Stimulated activated CD4-positive, alpha-beta T cell treated with anti-CD3 and anti-CD28 coated beads, Interleukin-2, amount 100 ng/mL, for 48 hours (primary cell): ENCODE data around the gene REG3G.
"Not testable (repeated sequence)": the region's sequence is repeated elsewhere in the genome, so short reads cannot be mapped to it uniquely, and the experiment has no call there.

ENCODE experiments used
- DNase-seq, 2 donors: peaks; one replicate each; pipeline ENCODE4 v3.0.0-alpha.2; 2020

REG3G gene

DNA sequence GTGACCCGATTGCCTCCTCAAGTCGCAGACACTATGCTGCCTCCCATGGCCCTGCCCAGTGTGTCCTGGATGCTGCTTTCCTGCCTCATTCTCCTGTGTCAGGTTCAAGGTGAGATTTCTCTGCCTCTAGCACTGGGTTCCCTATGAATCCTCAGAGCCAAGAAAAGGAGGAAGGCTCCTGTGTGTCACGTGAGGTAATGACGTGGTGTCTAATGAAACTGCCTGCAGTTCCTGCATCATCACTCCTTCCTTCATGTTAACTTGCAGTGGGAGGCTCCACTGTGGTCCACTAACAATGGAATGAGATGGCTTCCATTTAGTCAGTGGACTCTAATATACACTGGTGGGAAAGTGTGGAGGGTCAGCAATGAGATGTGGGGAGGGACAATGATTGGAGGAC, 559 bp downstream of the REG3G start:
- no peak for DNase-seq

DNA sequence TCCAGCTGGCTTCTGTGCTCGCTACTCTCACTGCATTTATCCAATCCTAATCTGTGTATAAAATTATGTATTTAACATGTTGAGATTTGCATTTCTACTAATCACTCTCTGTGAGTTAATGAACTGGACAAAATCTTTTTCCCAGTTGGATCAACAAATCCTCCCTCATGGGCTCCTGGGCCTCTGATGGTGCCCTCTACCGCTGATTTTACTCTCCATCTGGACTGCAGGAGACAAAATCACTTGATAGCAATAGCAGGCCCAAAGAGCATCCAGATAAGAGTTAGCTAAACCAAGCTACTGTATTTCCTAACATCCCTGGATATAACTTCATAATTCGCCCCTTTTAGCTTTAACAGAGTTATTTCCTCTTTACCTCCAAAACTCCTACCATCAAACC, 14.4 kb downstream of the REG3G start:
- DNase-seq, result no peak

DNA sequence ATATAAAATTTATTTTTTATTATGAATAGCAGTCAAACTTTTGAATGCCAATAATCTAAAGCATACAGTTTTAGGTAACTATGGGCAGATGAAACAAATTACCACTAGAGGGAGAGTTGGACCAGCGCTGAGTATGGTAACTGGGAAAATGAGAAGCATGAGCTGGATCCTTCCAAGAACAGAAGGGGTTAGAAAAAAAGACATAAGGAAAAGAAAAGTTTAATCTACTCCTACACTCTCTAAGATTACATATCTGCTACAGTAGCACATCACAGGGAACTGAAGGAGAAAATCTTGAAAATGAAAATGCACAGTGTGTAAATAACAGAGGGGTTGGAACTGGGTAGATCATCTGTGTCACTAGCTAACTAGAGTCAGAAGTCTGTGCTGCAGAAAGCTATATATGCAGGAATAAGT, 15.5 kb downstream of the REG3G start:
- DNase-seq, result no peak

GRCh38 chr2:79053486-79053885, 28.0 kb downstream of the REG3G start:
- DNase-seq, result not testable (repeated sequence)

DNA sequence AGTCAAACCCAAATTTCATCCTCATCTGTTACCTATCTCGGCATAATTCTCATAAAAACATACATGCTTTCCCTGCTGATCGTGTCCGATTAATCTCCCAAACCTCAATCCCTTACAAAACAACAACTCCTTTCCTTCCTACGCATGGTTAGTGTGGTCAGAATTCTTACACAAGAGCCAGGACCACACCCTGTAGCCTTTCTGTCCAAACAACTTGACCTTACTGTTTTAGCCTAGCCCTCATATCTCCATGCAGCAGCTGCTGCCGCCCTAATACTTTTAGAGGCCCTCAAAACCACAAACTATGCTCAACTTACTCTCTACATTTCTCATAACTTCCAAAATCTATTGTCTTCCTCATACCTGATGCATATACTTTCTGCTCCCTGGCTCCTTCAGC, 29.3 kb downstream of the REG3G start:
- DNase-seq, result not testable (repeated sequence)

- no peak for DNase-seq
These were observed 39.7 kb downstream of the REG3G start for GRCh38 chr2:79065201-79065600.

- no peak for DNase-seq
These were observed 45.6 kb downstream of the REG3G start for GRCh38 chr2:79071078-79071477.
